NCI-H1930 (cell line): ENCODE measurements around the gene MED9.
"Not testable (repeated sequence)": the region's sequence is repeated elsewhere in the genome, so short reads cannot be mapped to it uniquely, and the experiment has no call there.

ENCODE experiments used
- DNase-seq, 2 experiments: peaks; one replicate each; lab custom pipeline; 2025; lab: John Stamatoyannopoulos, UW

The MED9 gene, protein sequence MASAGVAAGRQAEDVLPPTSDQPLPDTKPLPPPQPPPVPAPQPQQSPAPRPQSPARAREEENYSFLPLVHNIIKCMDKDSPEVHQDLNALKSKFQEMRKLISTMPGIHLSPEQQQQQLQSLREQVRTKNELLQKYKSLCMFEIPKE

DNA sequence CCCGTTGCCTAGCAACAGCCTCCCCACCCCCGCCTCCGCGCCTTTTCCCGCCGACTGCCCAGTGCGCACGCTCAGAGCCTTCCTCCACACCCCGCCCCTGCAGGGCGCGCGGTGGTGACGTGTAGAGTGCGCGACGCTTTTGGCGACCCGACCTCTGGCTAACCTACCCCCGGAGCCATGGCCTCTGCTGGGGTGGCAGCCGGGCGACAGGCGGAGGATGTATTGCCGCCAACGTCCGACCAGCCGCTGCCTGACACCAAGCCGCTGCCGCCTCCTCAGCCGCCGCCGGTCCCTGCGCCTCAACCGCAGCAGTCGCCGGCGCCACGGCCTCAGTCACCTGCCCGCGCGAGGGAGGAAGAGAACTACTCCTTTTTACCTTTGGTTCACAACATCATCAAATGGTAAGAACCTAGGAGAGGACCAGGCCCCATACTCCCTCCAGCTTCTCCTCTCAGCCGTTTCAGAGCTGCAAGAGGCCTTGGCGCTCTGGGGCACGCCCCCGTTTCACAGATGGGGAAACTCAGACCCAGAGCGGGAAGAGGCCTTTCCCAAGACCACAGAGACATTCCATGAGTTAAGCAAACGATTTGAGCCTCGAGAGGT, at the start of gene MED9:
TSS of gene MED9 (plus strand) at position 136 of the 603 bp plus-strand sequence. CDS start at position 178, 42 bp downstream.
- DNase-seq, result peak; percentile 86 to 94

DNA sequence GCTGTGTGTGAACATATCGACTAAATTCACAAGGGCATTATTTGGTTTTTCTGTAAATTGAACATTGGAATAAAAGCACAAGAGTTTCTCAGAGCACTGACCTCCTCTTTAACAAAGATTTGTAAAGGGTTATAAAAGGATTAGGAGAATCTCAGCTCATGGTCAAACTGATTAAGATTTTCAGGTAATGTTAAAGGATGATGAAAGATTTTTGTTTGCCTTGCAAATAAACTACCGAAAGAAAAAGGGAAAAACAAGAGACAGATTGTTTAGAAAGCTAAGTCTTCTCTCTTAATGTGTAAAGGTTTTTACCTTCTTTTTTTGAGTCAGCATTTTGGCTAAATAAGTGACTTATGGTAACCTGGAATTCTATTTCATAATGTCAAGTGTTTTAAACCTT, 47.6 kb upstream of the MED9 start:
- no peak for DNase-seq

DNA sequence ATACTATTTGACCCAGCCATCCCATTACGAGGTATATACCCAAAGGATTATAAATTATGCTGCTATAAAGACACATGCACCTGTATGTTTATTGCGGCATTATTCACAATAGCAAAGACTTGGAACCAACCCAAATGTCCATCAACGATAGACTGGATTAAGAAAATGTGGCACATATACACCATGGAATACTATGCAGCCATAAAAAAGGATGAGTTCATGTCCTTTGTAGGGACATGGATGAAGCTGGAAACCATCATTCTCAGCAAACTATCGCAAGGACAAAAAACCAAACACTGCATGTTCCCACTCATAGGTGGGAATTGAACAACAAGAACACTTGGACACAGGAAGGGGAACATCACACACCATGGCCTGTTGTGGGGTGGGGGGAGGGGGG, 45.9 kb upstream of the MED9 start:
- not testable (repeated sequence) for DNase-seq

DNA sequence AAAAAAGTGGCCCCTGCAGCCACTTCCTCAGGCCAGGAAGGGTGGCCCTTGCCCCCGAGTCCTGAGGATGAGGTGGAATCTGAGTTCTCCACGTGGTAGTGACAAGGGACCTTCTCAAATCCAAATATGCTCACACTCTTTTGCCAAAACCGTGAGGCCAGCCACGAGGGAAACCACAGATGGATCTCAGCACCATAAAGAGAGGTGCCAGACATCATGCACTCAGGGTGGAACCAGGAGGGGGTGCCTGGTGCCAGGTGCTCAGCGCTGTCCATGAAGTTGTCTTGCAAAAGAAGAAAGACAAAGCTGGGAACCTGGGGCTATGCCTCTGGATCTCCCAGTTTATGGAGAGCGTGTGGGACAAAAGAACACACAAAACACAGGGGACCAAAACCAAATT, 45.2 kb upstream of the MED9 start:
- DNase-seq, result no peak

- DNase-seq, result no peak
Measured at GRCh38 chr17:17433000-17433703, 43.6 kb upstream of the MED9 start.

- no peak for DNase-seq
Measured at GRCh38 chr17:17434477-17434876, 42.3 kb upstream of the MED9 start.

- no peak for DNase-seq
Measured at GRCh38 chr17:17435323-17435722, 41.5 kb upstream of the MED9 start.

GRCh38 chr17:17437461-17437860, 39.3 kb upstream of the MED9 start:
- DNase-seq, result no peak

GRCh38 chr17:17437893-17438292, 38.9 kb upstream of the MED9 start:
- DNase-seq, result no peak

DNA sequence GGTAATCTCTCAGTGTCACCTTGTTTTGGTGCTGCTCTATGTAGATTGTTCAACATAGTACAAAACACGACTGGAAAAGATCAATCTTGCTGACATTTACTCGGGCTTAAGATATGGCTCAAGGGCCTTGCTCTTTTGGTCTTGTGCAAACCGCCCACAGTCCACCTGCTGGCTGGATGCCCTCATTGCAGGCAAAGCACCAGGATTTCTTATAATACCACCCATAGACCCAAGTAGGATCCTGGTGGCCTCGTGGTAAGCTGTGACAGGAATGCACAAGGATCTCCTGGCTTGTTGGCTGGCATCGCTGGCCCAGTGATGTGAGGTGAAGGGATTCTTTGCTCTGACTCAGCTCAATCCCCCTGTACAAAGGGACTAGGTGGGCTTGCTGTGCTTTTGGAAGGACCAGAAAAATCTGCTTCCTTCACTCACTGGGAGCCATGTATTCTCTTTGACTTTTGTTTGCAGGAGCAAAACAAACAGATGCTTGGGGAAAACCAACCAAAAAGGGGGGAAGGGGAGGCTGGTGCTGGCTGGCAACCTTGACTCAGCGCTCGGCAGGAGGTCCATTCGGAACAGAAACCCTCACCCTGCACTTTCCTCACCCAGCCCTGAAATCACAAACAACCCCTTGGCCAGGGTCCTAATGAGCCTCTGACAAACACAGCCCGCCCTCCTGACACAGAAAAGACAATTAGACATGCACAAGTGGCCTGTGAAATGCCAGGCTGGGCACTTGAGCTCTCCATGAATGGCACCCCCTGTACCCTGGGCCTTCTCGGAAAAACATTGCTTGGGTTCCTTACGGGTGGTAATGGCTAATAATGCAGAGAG, 36.6 kb upstream of the MED9 start:
- DNase-seq, result peak; percentile 28 to 53

- no peak for DNase-seq
Measured at GRCh38 chr17:17440938-17441675, 35.7 kb upstream of the MED9 start.

- DNase-seq, result no peak
Measured at GRCh38 chr17:17443173-17443572, 33.6 kb upstream of the MED9 start.

- DNase-seq, result no peak
Measured at GRCh38 chr17:17445296-17445924, 31.4 kb upstream of the MED9 start.

DNA sequence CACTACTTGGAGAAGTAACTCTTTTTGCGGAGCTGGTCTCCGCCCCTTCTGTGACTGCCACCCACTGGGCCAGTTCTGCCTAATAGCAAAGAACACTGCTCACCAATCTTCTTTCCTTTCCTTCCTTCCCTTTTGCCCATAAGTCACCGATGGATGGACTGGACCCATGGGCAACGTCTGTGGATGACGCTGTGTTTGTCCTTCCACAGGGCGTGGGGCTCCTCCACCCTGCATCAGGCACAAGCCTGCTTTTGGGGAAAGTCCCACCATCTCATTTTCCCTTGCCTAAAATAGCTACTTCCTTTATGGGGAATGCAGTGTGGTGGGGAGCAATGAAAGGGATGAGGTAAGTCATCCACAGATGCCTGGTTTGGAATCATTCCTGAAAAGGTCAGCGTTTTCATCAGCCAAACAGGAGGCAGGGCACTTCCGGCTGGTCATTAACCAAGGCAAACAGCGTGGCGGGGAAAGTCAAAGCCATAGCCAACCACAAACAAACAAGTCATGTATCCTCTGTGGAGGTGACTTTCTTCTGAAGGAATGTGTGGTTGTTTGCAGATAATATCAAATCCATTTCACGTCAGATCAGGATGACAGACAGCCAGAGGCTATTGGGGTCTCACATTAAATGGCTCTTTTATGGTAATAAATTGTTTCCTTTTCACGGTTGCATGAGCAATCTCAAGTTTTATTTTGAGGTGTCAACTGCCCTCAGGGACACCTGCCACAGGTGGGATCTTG, 30.7 kb upstream of the MED9 start:
- DNase-seq, result no peak

DNA sequence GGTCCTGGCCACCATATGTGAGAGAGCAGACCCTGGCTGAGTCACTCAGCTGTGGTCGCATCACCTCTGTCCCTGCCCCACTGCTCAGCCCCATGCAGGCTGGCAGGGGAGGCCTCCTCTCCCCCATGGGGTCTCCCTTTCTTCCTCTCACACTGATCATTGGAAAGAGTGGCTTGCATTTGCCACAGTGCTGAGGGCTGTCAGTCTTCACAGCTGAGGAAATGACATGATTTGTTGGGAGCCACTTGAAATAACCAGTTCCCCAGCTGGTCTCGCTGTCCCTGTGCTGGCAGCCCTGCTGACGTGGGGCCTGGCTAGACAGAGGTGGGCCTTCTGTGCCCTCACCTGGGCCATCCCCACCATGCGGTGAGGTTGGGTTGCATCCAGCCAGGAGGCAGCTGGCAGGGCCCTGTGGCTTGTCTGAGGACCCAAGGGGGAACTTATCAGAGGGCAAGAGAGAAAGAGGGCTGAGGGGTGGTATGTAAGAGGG, 30.1 kb upstream of the MED9 start:
- no peak for DNase-seq

- no peak for DNase-seq
Measured at GRCh38 chr17:17447264-17447663, 29.5 kb upstream of the MED9 start.

- no peak for DNase-seq
Measured at GRCh38 chr17:17448076-17448475, 28.7 kb upstream of the MED9 start.

- DNase-seq, result no peak
Measured at GRCh38 chr17:17448723-17449122, 28.1 kb upstream of the MED9 start.

- DNase-seq, result no peak
Measured at GRCh38 chr17:17453088-17453487, 23.7 kb upstream of the MED9 start.

GRCh38 chr17:17454276-17454675, 22.5 kb upstream of the MED9 start:
- DNase-seq, result no peak

DNA sequence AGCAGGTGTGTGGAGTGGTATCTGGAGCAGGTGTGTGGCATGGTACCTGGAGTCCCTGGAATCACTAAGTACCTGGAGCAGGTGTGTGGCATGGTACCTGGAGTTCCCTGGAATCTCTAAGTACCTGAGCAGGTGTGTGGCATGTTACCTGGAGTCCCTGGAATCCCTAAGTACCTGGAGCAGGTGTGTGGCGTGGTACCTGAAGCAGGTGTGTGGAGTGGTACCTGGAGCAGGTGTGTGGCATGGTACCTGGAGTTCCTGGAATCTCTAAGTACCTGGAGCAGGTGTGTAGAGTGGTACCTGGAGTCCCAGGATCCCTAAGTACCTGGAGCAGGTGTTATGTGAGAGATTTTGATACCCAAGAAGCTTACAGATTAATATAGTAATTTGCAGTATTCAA, 22.1 kb upstream of the MED9 start:
- not testable (repeated sequence) for DNase-seq
